Epithelial cell of proximal tubule (primary cell): ENCODE results near the gene CLEC16A. TPM values are rescaled to one million over a fixed set of nuclear protein-coding genes. Genes with fewer than 3 reads are reported as not detected.

Experiments used
- DNase-seq: peaks from one replicate; pipeline ENCODE4 v3.0.0-alpha.2; 2011; ENCODE audit warnings: low read depth
- H3K4me3 ChIP-seq: 2 replicates; pipeline ENCODE4 v1.5.1; 2011; ENCODE audit warnings: low read depth, mild to moderate bottlenecking, low read length
- CTCF ChIP-seq: conservative IDR thresholded peaks from 2 replicates; pipeline ENCODE4 v1.5.1; 2012; ENCODE audit warnings: low read depth, mild to moderate bottlenecking, low read length
- total RNA-seq: library from RNA; depleted of rRNA; stranded (reverse); fragments of >200 nt; gene quantifications from 2 replicates; pipeline ENCODE4 v1.2.3, GENCODE V29; 2015

Gene CLEC16A
- total RNA-seq, 1 donor from 2014 or later = 15.6 TPM

- no peak overlapping the region for H3K4me3 ChIP-seq
- no peak for TF ChIP-seq CTCF
- no peak for DNase-seq
These were observed 79.1 kb downstream of the CLEC16A start for GRCh38 chr16:11023262-11024039.

DNA sequence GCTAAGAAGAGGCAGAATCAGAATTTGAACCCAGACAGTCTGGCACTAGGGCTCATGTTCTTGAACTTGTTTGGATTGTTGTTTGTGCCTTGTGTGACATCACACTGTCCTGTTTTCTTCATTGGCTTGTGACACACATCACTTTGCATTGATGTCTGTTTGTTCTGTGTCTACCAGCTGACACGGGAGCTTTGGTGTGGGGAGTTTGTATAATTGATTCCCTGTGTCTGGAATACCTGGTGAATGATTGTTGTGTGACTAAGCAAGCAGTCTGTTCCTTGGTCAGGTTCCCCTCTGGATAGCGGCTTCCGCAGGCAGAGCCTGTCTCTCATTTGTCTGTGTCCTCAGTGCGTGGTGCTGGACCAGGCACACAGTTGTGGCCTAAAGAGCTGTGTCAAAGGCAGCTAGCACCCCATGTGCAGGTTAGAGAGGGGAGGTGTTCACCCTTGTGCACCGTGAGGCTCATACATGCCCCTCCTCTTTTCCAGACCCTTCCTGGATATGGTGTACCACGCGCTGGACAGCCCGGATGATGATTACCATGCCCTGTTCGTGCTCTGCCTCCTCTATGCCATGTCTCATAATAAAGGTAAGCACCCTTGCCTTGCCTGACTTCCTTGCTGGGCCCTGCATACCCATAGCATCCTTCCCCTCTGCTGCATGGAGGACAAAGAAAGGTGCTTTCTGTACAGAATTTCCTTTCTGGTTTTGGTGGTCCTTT is 80.1 kb downstream of the CLEC16A start:
- TF ChIP-seq CTCF = no peak
- no peak overlapping the region for H3K4me3 ChIP-seq
- DNase-seq = peak; percentile 79

DNA sequence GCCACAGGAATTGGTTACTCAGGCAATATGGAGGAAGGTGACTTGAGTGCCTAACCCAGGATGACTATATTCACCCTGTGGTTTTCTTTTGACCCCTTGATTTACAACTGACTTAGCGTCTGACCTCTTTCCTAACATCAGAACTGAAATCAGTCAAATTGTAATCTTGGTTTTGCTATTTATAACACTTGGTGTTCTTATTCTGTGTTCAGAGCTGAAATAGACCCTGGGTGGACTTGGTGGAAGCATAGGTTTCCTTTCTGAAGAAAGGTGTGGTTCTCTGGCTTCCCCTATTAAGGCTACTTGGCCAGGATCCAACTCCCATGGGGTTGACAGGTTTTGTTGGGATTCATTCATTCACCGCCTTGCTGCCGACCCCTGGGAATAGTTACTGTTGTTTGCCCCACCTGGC is 80.8 kb downstream of the CLEC16A start:
- no peak for TF ChIP-seq CTCF
- no peak overlapping the region for H3K4me3 ChIP-seq
- peak; percentile 55 for DNase-seq

DNA sequence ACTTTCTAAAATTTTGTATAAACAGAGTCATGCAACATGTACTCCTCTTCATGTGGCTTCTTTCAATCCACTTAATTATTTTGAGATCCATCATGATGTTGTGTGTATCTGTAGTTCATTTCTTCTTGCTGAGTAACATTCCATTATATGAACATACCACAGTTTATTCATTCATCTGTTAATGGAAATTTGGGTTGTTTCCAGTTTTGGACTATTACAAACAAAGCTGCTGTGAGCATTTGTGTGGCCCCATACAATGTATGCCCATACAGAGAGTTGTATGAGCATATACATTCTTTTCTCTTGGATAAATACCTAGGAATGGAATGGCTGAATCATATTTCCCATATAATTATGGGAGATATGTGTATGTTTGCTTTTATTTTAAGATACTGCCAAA is 85.6 kb downstream of the CLEC16A start:
- H3K4me3 ChIP-seq = no peak overlapping the region
- no peak for DNase-seq
- no peak for TF ChIP-seq CTCF

GRCh38 chr16:11030990-11031510 is 86.7 kb downstream of the CLEC16A start:
- no peak for DNase-seq
- TF ChIP-seq CTCF = no peak
- H3K4me3 ChIP-seq = no peak overlapping the region

- no peak for TF ChIP-seq CTCF
- H3K4me3 ChIP-seq = no peak overlapping the region
- DNase-seq = no peak
These were observed 87.9 kb downstream of the CLEC16A start for GRCh38 chr16:11032000-11032921.
